ENCODE data around the gene DNAL4. TPM values are rescaled to one million over a fixed set of nuclear protein-coding genes. Genes with fewer than 3 reads are reported as not detected.

DNAL4 gene
- total and polyA plus RNA-seq, 2 donors (not counting 1 experiment from before 2014, with no cell fraction given), result 9.9 to 10.3 TPM

- H4K20me1 ChIP-seq (ENCODE audit: control insufficient read depth, insufficient read depth, low read length, poor library complexity, severe bottlenecking), result no peaks in the 10 kb centered on the region
- peaks cover 0 to 33% (median 13%) of the 10 kb centered on the region in 4 experiments for H3K27me3 ChIP-seq (replicated peaks in 1 of 4; ENCODE audit: control extremely low read depth in 1 of 4, control insufficient read depth in 3 of 4, insufficient read depth in 4 of 4, low read length in 3 of 4)
- WGBS (ENCODE audit: insufficient coverage), result 79% methylated on average over 3 of the region's 4 CpGs
- Mint-ChIP-seq H3K27ac (no peak overlapping the region), H3K9me3 (ENCODE audit: insufficient read depth) (peaks cover 4% of the 10 kb centered on the region), H3K27me3 (peaks cover 28% of the 10 kb centered on the region), H3K4me3 (no peak overlapping the region), H3K4me1 (peaks cover 19% of the 10 kb centered on the region)
- H3K4me3 ChIP-seq (ENCODE audit: control extremely low read depth in 1 of 5, extremely low read depth in 1 of 5, insufficient read depth in 1 of 5, low read depth in 2 of 5, low read length in 4 of 5), result no peak overlapping the region
- peaks cover 10 to 14% of the 10 kb centered on the region in 2 donors for H3K4me1 ChIP-seq (ENCODE audit: control insufficient read depth in 2 of 2, insufficient read depth in 2 of 2, low read length in 2 of 2)
- ATAC-seq (ENCODE audit: low read depth) (no peak), DNase-seq (no peak)
- intact Hi-C loops (cut with micrococcal nuclease), result no loop called here
- TF ChIP-seq EZH2 (IDR thresholded peaks at IDR 0.05; ENCODE audit: borderline replicate concordance, insufficient read depth, low read depth, low read length, poor library complexity, severe bottlenecking), result no peak
- no peak for TF ChIP-seq CTCF (IDR thresholded peaks at IDR 0.05)
- ChIA-PET POLR2A (no interaction called here), CTCF (no interaction called here)
- H3K9ac ChIP-seq (ENCODE audit: low read length), result no peak overlapping the region
- H3K27ac ChIP-seq (ENCODE audit: low read length in 2 of 2), result no peak overlapping the region
- H3K4me2 ChIP-seq (replicated peaks; ENCODE audit: low read depth, low read length, poor library complexity, severe bottlenecking), result no peak overlapping the region
- H3K9me3 ChIP-seq (ENCODE audit: control extremely low read depth in 1 of 3, control insufficient read depth in 2 of 3, insufficient read depth in 1 of 3, low read length in 2 of 3), result peaks cover 0 to 10% (median 6%) of the 10 kb centered on the region in 3 donors
- no peaks in the 10 kb centered on the region for H3K36me3 ChIP-seq (replicated peaks in 1 of 2; ENCODE audit: control extremely low read depth in 1 of 2, control insufficient read depth in 1 of 2, extremely low read depth in 1 of 2, insufficient read depth in 2 of 2, low read length in 1 of 2)
- H3K79me2 ChIP-seq (ENCODE audit: control insufficient read depth, insufficient read depth, low read length), result no peaks in the 10 kb centered on the region
- no peak overlapping the region for H2AFZ ChIP-seq (ENCODE audit: insufficient read depth, low read depth, low read length, poor library complexity, severe bottlenecking)
These were observed 1.6 kb upstream of the DNAL4 start for GRCh38 chr22:38795569-38795968.

- 22% methylated on average over 5 of the region's 9 CpGs for WGBS (ENCODE audit: insufficient coverage)
- Histone ChIP-seq H3K9me3 (ENCODE audit: control extremely low read depth in 1 of 3, control insufficient read depth in 2 of 3, insufficient read depth in 1 of 3, low read length in 2 of 3) (no peaks in the 10 kb centered on the region), H3K4me1 (ENCODE audit: control insufficient read depth in 2 of 2, insufficient read depth in 2 of 2, low read length in 2 of 2) (peaks cover 10 to 14% of the 10 kb centered on the region in 2 donors), H3K4me2 (replicated peaks; ENCODE audit: low read depth, low read length, poor library complexity, severe bottlenecking) (peak overlapping the region; percentile 88), H4K20me1 (ENCODE audit: control insufficient read depth, insufficient read depth, low read length, poor library complexity, severe bottlenecking) (no peaks in the 10 kb centered on the region), H3K79me2 (ENCODE audit: control insufficient read depth, insufficient read depth, low read length) (no peaks in the 10 kb centered on the region), H3K27ac (ENCODE audit: low read length in 2 of 2) (peak overlapping the region; percentile 47 to 85), H3K4me3 (ENCODE audit: control extremely low read depth in 1 of 5, extremely low read depth in 1 of 5, insufficient read depth in 1 of 5, low read depth in 2 of 5, low read length in 4 of 5) (peak overlapping the region; percentile 54 to 85 (median 66)), H3K9ac (ENCODE audit: low read length) (peak overlapping the region; percentile 86), H2AFZ (ENCODE audit: insufficient read depth, low read depth, low read length, poor library complexity, severe bottlenecking) (peak overlapping the region; percentile 78), H3K27me3 (replicated peaks in 1 of 4; ENCODE audit: control extremely low read depth in 1 of 4, control insufficient read depth in 3 of 4, insufficient read depth in 4 of 4, low read length in 3 of 4) (peaks cover 0 to 11% (median 3%) of the 10 kb centered on the region in 4 experiments), H3K36me3 (replicated peaks in 1 of 2; ENCODE audit: control extremely low read depth in 1 of 2, control insufficient read depth in 1 of 2, extremely low read depth in 1 of 2, insufficient read depth in 2 of 2, low read length in 1 of 2) (peaks cover 0 to 4% of the 10 kb centered on the region in 2 experiments)
- intact Hi-C loops (cut with micrococcal nuclease), result no loop called here
- Mint-ChIP-seq H3K4me3 (peak overlapping the region; percentile 95), H3K9me3 (ENCODE audit: insufficient read depth) (no peaks in the 10 kb centered on the region), H3K27ac (peak overlapping the region; percentile 86), H3K27me3 (peaks cover 20% of the 10 kb centered on the region), H3K4me1 (peaks cover 19% of the 10 kb centered on the region)
- DNase-seq (no peak), ATAC-seq (ENCODE audit: low read depth) (no peak)
- CTCF ChIA-PET, result no interaction called here
- TF ChIP-seq EZH2 (IDR thresholded peaks at IDR 0.05; ENCODE audit: borderline replicate concordance, insufficient read depth, low read depth, low read length, poor library complexity, severe bottlenecking), result no peak
- TF ChIP-seq CTCF (IDR thresholded peaks at IDR 0.05), result no peak
- POLR2A ChIA-PET, result no interaction called here
These were observed 626 bp downstream of the DNAL4 start for GRCh38 chr22:38793317-38793716.

Data from B cell (primary cell).